ENCODE data around the gene IFITM1. TPM values are rescaled to one million over a fixed set of nuclear protein-coding genes. Genes with fewer than 3 reads are reported as not detected.

The IFITM1 gene
- polyA plus RNA-seq, 1 donor (not counting 4 experiments of a cell fraction or from before 2014, with no cell fraction given): 333 TPM

- no peak overlapping the region for H3K9ac ChIP-seq (ENCODE audit: control insufficient read depth, extremely low read depth, insufficient read depth, low read length)
- H3K4me2 ChIP-seq (ENCODE audit: control insufficient read depth, extremely low read depth, insufficient read depth, low read depth, low read length): no peak overlapping the region
- H4K20me1 ChIP-seq (ENCODE audit: control insufficient read depth, extremely low read depth, insufficient read depth, low read length): no peaks in the 10 kb centered on the region
- dilution Hi-C loops (cut with MboI; ENCODE audit: extremely low pct_ligation_motif_present, low sequenced_read_pairs): no loop called here
- H2AFZ ChIP-seq (ENCODE audit: control insufficient read depth, low read length): no peak overlapping the region
- H3K9me3 ChIP-seq (ENCODE audit: control insufficient read depth, low read depth, low read length): no peaks in the 10 kb centered on the region
- no peak overlapping the region for H3K4me3 ChIP-seq (ENCODE audit: control insufficient read depth in 2 of 3, extremely low read depth in 1 of 3, insufficient read depth in 2 of 3, low read depth in 1 of 3, low read length in 3 of 3)
- H3K36me3 ChIP-seq (ENCODE audit: control insufficient read depth in 2 of 2, extremely low read depth in 1 of 2, insufficient read depth in 2 of 2, low read length in 2 of 2): no peaks in the 10 kb centered on the region
- no peak for FAIRE-seq
- H3K27ac ChIP-seq (ENCODE audit: control insufficient read depth, insufficient read depth, low read length): no peak overlapping the region
- no peaks in the 10 kb centered on the region for H3K9me1 ChIP-seq (ENCODE audit: control insufficient read depth, extremely low read depth, insufficient read depth, low read length)
- H3K27me3 ChIP-seq (ENCODE audit: control insufficient read depth, extremely low read depth, insufficient read depth, low read length): peaks cover 23% of the 10 kb centered on the region
- H3K79me2 ChIP-seq (ENCODE audit: control insufficient read depth, insufficient read depth, low read length): no peaks in the 10 kb centered on the region
- H3K4me1 ChIP-seq (ENCODE audit: control insufficient read depth, extremely low read depth, insufficient read depth, low read length): no peaks in the 10 kb centered on the region
- TF ChIP-seq EZH2 (IDR thresholded peaks at IDR 0.05; ENCODE audit: low read length) (no peak), CTCF (optimal IDR thresholded peaks at IDR 0.05 in 1 of 3, IDR thresholded peaks at IDR 0.05 in 1 of 3, conservative IDR thresholded peaks at IDR 0.05 in 1 of 3; ENCODE audit: extremely low read depth in 1 of 3, insufficient read depth in 2 of 3, low read length in 3 of 3) (no peak)
- DNase-seq (ENCODE audit: low read depth, low spot score): no peak
Observed at GRCh38 chr11:298406-299065, 15.3 kb upstream of the IFITM1 start.

GRCh38 chr11:299081-299891 lies 14.6 kb upstream of the IFITM1 start, which contains the start of gene IFITM5:
IFITM5 (minus strand) TSS chr11:299526; CDS start chr11:299490, 36 bp downstream.
- Histone ChIP-seq H3K4me3 (ENCODE audit: control insufficient read depth in 2 of 3, extremely low read depth in 1 of 3, insufficient read depth in 2 of 3, low read depth in 1 of 3, low read length in 3 of 3) (no peak within 1 kb of the TSS), H3K4me1 (ENCODE audit: control insufficient read depth, extremely low read depth, insufficient read depth, low read length) (no peaks in the 10 kb centered on the region), H2AFZ (ENCODE audit: control insufficient read depth, low read length) (no peak within 1 kb of the TSS), H3K79me2 (ENCODE audit: control insufficient read depth, insufficient read depth, low read length) (no peaks in the 10 kb centered on the region), H4K20me1 (ENCODE audit: control insufficient read depth, extremely low read depth, insufficient read depth, low read length) (no peaks in the 10 kb centered on the region), H3K36me3 (ENCODE audit: control insufficient read depth in 2 of 2, extremely low read depth in 1 of 2, insufficient read depth in 2 of 2, low read length in 2 of 2) (no peaks in the 10 kb centered on the region), H3K4me2 (ENCODE audit: control insufficient read depth, extremely low read depth, insufficient read depth, low read depth, low read length) (no peak within 1 kb of the TSS), H3K27ac (ENCODE audit: control insufficient read depth, insufficient read depth, low read length) (no peak within 1 kb of the TSS), H3K27me3 (ENCODE audit: control insufficient read depth, extremely low read depth, insufficient read depth, low read length) (peaks cover 23% of the 10 kb centered on the region), H3K9me1 (ENCODE audit: control insufficient read depth, extremely low read depth, insufficient read depth, low read length) (no peaks in the 10 kb centered on the region), H3K9ac (ENCODE audit: control insufficient read depth, extremely low read depth, insufficient read depth, low read length) (no peak within 1 kb of the TSS), H3K9me3 (ENCODE audit: control insufficient read depth, low read depth, low read length) (no peaks in the 10 kb centered on the region)
- DNase-seq (ENCODE audit: low read depth, low spot score) (no peak), FAIRE-seq (no peak)
- TF ChIP-seq EZH2 (IDR thresholded peaks at IDR 0.05; ENCODE audit: low read length) (no peak), CTCF (optimal IDR thresholded peaks at IDR 0.05 in 1 of 3, IDR thresholded peaks at IDR 0.05 in 1 of 3, conservative IDR thresholded peaks at IDR 0.05 in 1 of 3; ENCODE audit: extremely low read depth in 1 of 3, insufficient read depth in 2 of 3, low read length in 3 of 3) (no peak)
- dilution Hi-C loops (cut with MboI; ENCODE audit: extremely low pct_ligation_motif_present, low sequenced_read_pairs): no loop called here

All from keratinocyte (primary cell).